SK-N-SH treated with all-trans-retinoic acid at 6 μM for 48 hours (cell line): ENCODE results near the gene HRH2.

Experiments
- CSDC2 ChIP-seq: fragments of 250-450 bp; sonication (Bioruptor Pico); IDR thresholded peaks from 2 replicates; pipeline ENCODE4 v1.5.0; 2020; ENCODE audit warnings: mild to moderate bottlenecking, moderate library complexity
- ESRRG ChIP-seq: fragments of 250-450 bp; sonication (Bioruptor Pico); IDR thresholded peaks from 2 replicates; pipeline ENCODE4 v1.6.1; 2021; ENCODE audit warnings: mild to moderate bottlenecking
- GLIS3 ChIP-seq: fragments of 250-450 bp; sonication (Bioruptor Pico); IDR thresholded peaks from 2 replicates; pipeline ENCODE4 v1.5.0; 2020; ENCODE audit warnings: mild to moderate bottlenecking, moderate library complexity
- ISL1 ChIP-seq: fragments of 250-450 bp; sonication (Bioruptor Pico); IDR thresholded peaks from 2 replicates; pipeline ENCODE4 v2.1.2; 2022; ENCODE audit warnings: mild to moderate bottlenecking, moderate library complexity
- PPARA ChIP-seq: fragments of 250-450 bp; sonication (Bioruptor Pico); IDR thresholded peaks from 2 replicates; pipeline ENCODE4 v1.5.0; 2020; ENCODE audit warnings: mild to moderate bottlenecking, borderline replicate concordance
- TOX ChIP-seq: fragments of 250-450 bp; sonication (Bioruptor Pico); IDR thresholded peaks from 2 replicates; pipeline ENCODE4 v1.8.0; 2021; ENCODE audit warnings: mild to moderate bottlenecking, moderate library complexity, borderline replicate concordance
- ZFP30 ChIP-seq: fragments of 450-650 bp; formaldehyde crosslinking; IDR thresholded peaks from 2 replicates; pipeline ENCODE4 v1.5.0; 2022; ENCODE audit warnings: mild to moderate bottlenecking, moderate library complexity
- ZNF565 ChIP-seq: fragments of 450-650 bp; formaldehyde crosslinking; conservative IDR thresholded peaks from 2 replicates; pipeline ENCODE4 v1.5.0; 2020; ENCODE audit warnings: low read depth, mild to moderate bottlenecking, moderate library complexity
- ZNF8 ChIP-seq: fragments of 450-650 bp; formaldehyde crosslinking; IDR thresholded peaks from 2 replicates; pipeline ENCODE4 v1.5.0; 2020; ENCODE audit warnings: mild to moderate bottlenecking, moderate library complexity
- TF ChIP-seq, protein P1 (sequence below): fragments of 250-450 bp; sonication (Bioruptor Pico); IDR thresholded peaks from 2 replicates; pipeline ENCODE4 v1.5.0; 2020; ENCODE audit warnings: mild to moderate bottlenecking, moderate library complexity
- TF ChIP-seq, protein P2 (sequence below): fragments of 250-450 bp; sonication (Bioruptor Pico); IDR thresholded peaks from 2 replicates; pipeline ENCODE4 v1.5.1; 2020; ENCODE audit warnings: low read depth, mild to moderate bottlenecking, moderate library complexity
- TF ChIP-seq, protein P3 (sequence below): fragments of 250-450 bp; sonication (Bioruptor Pico); IDR thresholded peaks from 2 replicates; pipeline ENCODE4 v1.8.0; 2020; ENCODE audit warnings: mild to moderate bottlenecking, moderate library complexity, borderline replicate concordance
- TF ChIP-seq, protein P4 (sequence below): fragments of 250-450 bp; sonication (Bioruptor Pico); IDR thresholded peaks from 2 replicates; pipeline ENCODE4 v1.5.1; 2021; ENCODE audit warnings: mild to moderate bottlenecking, moderate library complexity
- TF ChIP-seq, protein P5 (sequence below): fragments of 250-450 bp; sonication (Bioruptor Pico); IDR thresholded peaks from 2 replicates; pipeline ENCODE4 v1.8.0; 2021; ENCODE audit warnings: low read depth, mild to moderate bottlenecking, moderate library complexity, borderline replicate concordance

DNA sequence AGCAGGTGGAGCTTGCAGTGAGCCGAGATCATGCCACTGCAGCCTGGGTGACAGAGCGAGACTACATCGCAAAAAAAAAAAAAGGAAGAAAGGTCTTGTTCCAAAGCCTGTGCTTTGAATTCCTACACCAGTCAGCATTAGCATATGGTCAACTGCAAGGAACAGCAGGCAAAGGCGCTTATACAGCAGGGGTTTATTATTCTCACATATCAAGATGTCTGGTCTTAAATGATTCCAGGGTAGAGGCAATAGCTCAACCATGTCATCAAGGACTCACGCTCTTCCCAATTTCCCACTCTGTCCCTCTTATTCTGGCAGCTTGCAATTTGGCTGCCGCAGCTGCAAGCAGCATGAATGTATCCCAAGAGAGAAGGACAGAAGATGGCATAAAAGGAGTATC lies 28.6 kb upstream of the HRH2 start:
- TF ChIP-seq, protein P1, sequence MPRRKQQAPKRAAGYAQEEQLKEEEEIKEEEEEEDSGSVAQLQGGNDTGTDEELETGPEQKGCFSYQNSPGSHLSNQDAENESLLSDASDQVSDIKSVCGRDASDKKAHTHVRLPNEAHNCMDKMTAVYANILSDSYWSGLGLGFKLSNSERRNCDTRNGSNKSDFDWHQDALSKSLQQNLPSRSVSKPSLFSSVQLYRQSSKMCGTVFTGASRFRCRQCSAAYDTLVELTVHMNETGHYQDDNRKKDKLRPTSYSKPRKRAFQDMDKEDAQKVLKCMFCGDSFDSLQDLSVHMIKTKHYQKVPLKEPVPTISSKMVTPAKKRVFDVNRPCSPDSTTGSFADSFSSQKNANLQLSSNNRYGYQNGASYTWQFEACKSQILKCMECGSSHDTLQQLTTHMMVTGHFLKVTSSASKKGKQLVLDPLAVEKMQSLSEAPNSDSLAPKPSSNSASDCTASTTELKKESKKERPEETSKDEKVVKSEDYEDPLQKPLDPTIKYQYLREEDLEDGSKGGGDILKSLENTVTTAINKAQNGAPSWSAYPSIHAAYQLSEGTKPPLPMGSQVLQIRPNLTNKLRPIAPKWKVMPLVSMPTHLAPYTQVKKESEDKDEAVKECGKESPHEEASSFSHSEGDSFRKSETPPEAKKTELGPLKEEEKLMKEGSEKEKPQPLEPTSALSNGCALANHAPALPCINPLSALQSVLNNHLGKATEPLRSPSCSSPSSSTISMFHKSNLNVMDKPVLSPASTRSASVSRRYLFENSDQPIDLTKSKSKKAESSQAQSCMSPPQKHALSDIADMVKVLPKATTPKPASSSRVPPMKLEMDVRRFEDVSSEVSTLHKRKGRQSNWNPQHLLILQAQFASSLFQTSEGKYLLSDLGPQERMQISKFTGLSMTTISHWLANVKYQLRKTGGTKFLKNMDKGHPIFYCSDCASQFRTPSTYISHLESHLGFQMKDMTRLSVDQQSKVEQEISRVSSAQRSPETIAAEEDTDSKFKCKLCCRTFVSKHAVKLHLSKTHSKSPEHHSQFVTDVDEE (CRISPR knock-in tag) = no peak
- TF ChIP-seq, protein P2, sequence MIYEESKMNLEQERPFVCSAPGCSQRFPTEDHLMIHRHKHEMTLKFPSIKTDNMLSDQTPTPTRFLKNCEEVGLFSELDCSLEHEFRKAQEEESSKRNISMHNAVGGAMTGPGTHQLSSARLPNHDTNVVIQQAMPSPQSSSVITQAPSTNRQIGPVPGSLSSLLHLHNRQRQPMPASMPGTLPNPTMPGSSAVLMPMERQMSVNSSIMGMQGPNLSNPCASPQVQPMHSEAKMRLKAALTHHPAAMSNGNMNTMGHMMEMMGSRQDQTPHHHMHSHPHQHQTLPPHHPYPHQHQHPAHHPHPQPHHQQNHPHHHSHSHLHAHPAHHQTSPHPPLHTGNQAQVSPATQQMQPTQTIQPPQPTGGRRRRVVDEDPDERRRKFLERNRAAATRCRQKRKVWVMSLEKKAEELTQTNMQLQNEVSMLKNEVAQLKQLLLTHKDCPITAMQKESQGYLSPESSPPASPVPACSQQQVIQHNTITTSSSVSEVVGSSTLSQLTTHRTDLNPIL (CRISPR knock-in tag) = no peak
- TF ChIP-seq ESRRG (CRISPR knock-in tag) (no peak), ZNF8 (CRISPR knock-in tag) (no peak), ZNF565 (CRISPR knock-in tag) (no peak), ZFP30 (CRISPR knock-in tag) (no peak), ISL1 (no peak), CSDC2 (CRISPR knock-in tag) (no peak), GLIS3 (CRISPR knock-in tag) (no peak), TOX (CRISPR knock-in tag) (no peak), PPARA (CRISPR knock-in tag) (no peak)
- TF ChIP-seq, protein P3, sequence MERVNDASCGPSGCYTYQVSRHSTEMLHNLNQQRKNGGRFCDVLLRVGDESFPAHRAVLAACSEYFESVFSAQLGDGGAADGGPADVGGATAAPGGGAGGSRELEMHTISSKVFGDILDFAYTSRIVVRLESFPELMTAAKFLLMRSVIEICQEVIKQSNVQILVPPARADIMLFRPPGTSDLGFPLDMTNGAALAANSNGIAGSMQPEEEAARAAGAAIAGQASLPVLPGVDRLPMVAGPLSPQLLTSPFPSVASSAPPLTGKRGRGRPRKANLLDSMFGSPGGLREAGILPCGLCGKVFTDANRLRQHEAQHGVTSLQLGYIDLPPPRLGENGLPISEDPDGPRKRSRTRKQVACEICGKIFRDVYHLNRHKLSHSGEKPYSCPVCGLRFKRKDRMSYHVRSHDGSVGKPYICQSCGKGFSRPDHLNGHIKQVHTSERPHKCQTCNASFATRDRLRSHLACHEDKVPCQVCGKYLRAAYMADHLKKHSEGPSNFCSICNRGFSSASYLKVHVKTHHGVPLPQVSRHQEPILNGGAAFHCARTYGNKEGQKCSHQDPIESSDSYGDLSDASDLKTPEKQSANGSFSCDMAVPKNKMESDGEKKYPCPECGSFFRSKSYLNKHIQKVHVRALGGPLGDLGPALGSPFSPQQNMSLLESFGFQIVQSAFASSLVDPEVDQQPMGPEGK (CRISPR knock-in tag) = no peak
- TF ChIP-seq, protein P4, sequence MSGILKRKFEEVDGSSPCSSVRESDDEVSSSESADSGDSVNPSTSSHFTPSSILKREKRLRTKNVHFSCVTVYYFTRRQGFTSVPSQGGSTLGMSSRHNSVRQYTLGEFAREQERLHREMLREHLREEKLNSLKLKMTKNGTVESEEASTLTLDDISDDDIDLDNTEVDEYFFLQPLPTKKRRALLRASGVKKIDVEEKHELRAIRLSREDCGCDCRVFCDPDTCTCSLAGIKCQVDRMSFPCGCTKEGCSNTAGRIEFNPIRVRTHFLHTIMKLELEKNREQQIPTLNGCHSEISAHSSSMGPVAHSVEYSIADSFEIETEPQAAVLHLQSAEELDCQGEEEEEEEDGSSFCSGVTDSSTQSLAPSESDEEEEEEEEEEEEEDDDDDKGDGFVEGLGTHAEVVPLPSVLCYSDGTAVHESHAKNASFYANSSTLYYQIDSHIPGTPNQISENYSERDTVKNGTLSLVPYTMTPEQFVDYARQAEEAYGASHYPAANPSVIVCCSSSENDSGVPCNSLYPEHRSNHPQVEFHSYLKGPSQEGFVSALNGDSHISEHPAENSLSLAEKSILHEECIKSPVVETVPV (CRISPR knock-in tag) = no peak
- TF ChIP-seq, protein P5, sequence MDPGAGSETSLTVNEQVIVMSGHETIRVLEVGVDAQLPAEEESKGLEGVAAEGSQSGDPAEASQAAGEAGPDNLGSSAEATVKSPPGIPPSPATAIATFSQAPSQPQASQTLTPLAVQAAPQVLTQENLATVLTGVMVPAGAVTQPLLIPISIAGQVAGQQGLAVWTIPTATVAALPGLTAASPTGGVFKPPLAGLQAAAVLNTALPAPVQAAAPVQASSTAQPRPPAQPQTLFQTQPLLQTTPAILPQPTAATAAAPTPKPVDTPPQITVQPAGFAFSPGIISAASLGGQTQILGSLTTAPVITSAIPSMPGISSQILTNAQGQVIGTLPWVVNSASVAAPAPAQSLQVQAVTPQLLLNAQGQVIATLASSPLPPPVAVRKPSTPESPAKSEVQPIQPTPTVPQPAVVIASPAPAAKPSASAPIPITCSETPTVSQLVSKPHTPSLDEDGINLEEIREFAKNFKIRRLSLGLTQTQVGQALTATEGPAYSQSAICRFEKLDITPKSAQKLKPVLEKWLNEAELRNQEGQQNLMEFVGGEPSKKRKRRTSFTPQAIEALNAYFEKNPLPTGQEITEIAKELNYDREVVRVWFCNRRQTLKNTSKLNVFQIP = no peak
